NK-92 (cell line): ENCODE measurements around the gene OVCH1.
"Not testable (repeated sequence)": the region's sequence is repeated elsewhere in the genome, so short reads cannot be mapped to it uniquely, and the experiment has no call there.

Source experiments
- DNase-seq: peaks from one replicate; lab custom pipeline; 2025; ENCODE audit not compliant: unreplicated experiment; lab: John Stamatoyannopoulos, UW

OVCH1 gene

DNA sequence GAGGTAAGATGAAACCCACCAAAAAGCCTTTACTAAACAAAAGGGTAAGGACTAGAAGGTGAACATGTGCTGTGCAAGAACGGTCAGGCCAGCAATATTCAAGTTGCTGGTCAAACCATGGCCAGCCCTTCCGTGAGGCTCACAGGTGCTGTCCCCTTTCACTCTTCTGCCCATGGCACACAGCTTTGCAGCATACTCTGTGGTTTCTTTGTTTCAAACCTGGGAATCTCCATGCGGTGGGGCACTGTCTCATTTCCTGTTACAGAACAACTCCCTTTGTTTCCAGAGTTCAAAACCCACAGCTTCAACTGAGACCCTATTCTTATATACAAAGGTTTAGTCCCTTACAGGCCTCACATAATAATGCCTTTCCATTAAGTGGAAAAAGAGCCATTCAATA, 1.7 kb upstream of the OVCH1 start:
- no peak for DNase-seq

DNA sequence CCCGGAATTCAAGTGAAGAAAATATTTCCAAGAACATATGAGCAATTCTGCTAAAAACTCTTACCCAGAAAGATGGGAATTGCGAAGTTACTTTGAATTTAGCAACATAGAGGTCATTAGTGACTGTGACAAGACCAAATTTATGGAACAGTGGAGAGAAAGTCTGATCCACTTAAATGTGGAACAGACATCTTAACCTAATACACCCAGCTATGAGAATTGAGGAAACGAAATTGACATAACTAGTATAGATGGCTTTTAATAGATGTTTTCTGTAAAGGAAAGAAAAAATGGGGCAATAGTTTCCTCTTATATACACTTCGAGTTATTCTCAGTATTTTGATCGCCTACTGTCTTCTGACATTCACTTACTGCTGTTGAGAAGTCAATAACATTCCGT, 4.6 kb downstream of the OVCH1 start:
- no peak for DNase-seq

DNA sequence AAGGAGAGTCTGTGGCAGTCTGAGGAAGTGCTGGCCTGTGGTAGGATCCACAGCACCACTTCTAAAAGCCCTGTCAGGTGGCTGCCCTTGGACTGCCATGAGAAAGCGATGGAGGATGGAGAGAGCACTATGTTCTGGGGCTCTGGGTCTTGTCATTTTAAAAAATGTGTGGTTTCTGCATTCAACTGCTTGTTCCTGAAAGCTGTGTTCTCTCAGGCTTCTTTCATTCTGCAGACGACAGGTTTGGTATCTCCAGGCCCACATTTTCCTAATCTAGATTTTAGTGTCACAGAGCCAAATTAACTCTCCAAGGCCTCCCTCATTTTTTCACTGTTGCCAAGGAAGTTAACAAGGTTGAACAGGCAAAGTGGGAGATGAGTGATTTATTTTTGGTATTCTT, 10.5 kb downstream of the OVCH1 start:
- DNase-seq: no peak

DNA sequence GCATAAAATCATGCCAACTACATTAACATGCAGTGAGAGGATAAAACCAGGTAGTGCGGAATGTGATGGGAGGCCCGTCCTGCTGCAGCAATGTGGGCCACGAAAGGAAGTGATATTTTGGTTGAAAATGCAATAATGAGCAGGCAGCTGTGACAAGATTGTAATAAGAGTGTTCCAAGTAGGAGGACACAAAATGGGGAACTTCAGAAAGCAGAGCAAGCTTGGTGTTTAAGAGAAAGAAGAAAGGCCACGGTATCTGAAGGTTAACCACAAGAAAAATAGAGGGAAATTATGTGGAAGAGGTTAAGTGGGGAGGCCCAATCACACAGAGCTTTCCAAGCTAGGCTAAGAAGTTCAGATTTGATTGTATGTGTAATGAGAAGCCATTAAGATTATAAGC, 34.3 kb downstream of the OVCH1 start:
- no peak for DNase-seq

DNA sequence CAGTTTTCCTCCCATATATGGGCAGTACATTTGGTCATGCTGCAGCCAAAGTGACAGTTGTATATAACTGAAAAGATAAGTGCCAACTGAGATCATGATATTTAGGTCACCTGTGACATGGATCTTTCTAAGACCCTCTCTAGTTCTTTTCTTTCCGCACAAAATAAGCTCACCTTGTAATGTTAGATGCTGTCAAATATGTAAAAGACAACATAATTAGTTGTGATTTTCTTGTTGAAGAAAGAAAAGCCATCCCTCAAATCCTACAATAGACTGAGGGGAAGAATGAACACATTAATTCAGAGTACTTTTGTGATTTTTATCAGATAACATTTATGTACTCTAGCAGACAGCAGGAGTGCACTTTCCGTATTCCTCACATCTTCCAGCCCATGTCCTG, 37.4 kb downstream of the OVCH1 start:
- DNase-seq: no peak

DNA sequence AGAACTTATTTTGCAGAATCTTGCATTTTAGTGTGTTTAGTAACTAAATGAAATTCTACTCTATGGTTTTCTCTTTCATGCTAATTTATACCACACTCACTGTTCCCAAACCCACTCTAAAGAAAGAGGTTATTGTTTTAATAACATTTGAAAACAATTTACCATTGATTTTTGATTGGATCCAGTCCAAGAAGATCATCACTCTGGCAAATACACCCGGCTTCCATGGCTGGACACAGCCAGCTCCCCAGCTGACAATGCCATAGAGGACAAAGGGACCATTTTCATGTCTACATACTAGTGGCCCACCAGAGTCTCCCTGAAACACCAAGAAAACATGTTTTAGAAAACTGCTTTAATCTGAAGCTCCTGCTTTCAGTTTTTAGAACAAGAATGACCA, 42.4 kb downstream of the OVCH1 start:
- DNase-seq: no peak

DNA sequence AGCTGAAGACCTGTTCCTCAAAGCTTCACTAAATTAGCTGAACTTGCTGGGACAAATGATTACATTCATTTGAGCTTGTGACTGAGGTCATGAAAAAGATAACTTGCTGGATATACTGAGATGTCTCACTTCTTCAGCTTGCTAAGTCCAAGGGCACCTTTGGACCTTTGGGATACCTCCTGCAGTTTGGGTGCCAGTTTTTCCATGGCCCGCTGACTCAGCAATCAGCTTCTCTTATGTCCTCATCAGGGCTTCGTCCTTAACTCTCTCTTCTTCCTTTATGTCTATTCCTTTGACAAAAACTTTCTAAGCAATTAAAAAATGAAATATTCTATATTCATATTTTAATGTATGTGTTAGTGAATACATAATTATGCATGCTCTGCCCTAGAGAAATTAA, 45.6 kb downstream of the OVCH1 start:
- no peak for DNase-seq

DNA sequence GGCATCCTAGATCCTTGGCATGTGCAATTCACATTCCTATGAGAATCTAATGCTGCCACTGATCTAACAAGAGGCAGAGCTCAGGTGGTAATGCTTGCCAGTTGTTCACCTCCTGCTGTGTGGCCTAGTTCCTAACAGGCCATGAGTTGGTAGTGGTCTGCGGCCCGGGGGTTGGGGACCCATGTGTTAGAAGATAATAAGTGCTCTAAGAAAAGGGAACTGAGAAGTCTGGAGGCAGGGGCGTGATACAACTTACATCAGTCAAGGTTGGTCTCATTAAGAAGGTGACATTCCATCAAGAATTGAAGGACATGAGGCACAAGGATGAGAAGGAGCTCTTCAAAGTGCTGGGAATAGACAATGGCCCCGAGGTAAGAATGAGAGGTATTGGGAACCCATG, 49.3 kb downstream of the OVCH1 start:
- no peak for DNase-seq

DNA sequence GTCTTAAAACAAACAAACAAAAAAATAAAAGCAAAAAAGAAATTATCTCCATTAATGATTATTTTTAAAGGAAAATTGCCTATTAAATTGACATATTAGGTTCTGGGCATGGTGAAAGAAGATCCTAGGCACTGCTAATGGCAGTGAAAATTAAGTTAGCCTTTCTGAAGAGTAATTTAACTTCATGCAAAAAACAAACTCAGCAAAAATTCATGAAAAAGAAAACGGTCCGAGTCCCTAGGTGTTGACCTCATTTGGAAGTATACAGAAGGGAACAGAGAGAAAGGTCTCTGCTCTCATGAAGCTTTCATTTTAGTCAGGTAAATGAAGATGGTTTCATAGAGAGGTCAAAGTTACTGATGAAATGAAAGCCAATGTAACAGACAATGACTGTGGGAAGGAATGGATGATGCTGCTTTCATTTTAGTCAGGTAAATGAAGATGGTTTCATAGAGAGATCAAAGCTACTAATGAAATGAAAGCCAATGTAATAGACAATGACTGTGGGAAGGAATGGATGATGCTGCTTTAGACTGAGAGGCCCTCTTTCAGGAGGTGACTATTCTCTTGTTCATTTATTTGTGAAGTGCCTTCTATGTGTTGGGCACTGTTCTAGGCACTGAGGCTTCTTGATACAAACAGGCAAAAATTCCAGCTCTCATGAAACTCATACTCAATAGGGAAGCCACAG, 50.1 kb downstream of the OVCH1 start:
- no peak for DNase-seq

DNA sequence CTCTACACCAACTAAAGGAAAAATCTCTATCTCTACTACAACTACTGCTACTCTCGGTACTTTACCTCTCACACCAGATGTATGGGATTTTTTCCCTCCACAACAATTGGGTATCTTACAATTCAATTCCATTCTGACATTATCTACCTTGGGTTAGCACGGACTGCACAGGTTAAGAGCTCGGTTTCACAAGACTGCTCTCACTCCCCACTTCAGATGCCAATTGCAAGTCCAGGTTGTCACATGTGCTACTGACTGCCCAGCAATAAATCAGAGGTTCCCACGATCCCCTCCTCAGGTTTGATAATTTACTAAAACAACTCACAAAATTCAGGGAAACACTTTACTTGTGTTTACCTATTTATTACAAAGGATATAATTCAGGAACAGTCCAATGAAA, 58.0 kb downstream of the OVCH1 start:
- no peak for DNase-seq

DNA sequence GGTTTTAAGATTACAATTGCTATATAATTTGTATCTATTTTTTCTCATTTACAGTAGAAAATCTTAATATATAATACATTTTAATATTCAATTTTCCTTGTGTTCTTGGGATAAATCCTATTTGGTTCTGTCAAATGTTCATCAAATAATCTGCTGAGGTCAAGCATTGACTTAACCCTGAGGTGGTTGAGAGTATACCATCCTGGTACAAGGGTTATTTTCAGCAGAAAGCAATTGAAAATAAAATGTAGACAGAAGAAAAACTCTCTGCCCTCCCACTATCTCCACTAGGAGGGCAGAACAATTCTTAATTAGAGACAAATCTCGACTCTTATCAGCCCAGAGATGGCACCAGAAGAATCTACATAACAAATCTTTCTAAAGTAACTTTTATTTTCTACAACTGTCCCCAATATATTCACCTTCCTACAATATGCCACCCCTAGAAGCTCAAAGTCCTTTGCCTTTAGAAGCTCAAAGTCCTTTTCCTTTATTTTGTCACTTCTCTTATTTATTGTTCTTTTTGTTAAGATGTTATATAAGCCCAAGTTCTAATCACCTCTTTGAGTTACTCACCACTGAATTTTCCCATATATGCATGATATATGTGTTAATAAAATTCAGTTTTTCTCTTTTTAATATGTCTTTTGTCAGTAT, 58.6 kb downstream of the OVCH1 start:
- no peak for DNase-seq

DNA sequence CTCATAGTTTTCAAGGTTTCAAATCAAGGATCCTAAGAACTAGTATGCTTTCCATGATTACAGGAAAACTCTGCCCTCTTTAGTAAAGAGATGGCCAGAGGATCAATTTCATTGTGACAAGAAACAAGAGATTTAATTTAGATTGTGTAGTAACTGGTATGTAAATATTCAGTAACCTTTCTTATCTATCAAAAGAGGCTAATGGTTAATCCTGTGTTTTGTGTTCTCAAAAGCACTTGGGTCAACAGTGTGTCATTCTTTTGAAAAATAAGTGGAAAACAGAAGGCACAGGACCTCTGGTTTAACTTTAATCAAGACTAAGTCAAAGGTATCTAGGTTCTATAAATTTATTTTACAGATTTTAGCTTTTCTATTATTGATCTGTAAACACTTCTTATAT, 59.9 kb downstream of the OVCH1 start:
- DNase-seq: no peak

DNA sequence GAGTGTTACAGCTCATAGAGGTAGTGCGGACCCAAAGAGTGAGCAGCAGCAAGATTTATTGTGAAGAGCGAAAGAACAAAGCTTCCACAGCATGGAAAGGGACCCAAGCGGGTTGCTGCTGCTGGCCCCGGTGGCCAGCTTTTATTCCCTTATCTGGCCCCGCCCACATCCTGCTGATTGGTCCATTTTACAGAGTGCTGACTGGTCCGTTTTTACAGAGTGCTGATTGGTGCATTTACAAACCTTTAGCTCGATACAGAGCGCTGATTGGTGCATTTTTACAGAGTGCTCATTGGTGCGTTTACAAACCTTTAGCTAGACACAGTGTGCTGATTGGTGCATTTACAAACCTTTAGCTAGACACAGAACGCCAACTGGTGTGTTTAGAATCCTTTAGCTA, 60.7 kb downstream of the OVCH1 start:
- not testable (repeated sequence) for DNase-seq

DNA sequence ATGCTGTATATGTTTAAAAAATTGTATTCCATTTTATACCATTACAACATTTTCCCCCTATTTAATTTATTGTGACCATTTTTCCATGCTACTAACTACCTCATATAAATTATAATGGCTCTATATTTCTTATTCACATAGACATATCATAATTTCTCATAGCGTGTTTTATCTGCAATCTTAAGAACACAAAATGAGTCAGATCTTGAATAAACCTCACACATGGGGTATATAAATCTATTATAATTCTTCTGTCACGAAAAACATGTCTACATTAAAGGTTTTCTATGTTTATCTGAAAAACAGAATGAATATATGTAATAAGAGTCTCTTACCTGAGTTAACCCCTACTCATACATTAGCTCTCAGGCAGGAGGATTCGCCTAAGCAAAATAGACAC, 66.0 kb downstream of the OVCH1 start:
- DNase-seq: no peak

DNA sequence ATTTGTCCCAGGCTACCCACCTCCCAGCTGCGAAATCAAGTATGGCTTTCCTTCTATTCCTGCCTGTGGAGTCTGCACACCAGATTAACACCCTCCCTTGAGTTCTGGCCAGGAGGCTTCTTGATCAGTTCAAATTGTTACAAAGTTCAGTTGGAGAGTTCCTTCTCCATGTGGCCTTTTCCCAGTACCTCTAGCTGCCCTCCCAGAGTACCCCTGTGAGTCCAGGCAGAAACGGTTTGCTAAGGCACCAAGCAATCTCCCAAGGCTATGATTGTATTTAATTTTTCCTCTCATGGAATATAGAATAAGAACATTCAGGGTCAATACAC, 66.8 kb downstream of the OVCH1 start:
- no peak for DNase-seq

DNA sequence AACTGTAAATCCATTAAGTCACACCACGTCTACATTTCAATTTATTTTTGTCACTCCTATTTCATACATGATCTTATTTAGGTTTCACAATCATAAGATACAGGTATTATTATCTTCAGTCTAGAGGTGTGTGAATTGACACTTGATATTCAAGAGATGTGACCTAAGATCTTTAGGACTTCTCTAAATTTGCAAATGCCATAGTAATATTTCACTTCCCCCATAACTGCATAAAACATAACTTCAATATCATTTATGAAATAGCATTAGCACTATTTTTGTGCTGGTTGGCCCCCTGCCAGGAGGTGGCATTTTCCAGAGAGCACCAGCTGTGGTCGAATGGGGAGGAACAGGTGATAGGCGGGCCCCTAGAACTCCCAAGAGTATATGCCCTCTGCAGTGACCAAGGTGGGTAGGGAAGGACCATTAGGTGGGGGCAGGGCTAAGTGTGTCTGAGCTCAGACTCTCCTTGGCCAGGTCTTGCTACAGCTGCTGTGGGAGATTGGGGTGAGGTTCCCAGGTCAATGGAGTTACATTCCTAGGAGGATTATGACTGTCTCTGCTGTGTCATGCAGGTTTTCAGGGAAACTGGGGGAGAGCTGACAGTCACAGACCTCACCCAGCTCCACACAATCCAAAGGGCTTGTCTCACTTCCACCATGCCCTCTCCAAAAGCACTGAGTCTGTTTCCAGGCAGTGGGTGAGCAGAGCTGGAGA, 67.3 kb downstream of the OVCH1 start:
- no peak for DNase-seq

DNA sequence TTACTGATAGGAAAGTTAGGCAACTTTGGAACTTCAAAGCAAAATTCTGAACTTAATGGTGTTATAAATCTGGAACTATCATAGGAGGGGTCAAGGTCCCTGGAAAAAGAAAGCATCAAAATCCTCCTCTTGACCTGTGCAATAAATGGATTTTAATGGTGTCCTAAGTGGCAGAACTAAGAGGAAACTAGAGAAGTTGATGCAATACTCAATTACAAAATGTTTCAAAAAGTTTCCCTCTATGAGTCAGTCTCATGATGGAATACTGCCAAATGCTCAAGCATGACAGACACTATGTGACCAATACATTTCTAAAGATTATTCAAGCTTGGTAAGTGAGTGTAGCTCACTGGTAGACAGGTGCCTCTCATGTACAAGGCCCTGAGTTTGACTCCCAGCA, 68.9 kb downstream of the OVCH1 start:
- DNase-seq: no peak

DNA sequence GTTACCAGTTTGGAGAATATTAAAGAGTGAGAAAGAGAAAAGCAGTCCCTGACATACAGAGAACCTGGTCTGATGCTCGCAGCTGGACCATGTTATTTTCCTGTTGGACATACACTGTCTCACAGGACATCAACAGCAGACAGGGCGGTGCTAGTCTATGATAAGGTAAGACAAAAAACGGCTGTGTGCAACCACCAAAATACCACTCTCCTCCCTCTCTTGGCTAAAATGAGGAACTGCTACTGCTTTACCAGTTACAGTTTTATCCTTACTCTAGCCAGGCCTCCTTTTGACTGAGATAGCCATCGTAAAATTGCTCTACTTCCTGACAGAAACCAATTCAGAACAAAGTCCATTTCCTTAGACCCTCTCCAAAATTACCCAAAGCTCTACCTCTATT, 69.5 kb downstream of the OVCH1 start:
- DNase-seq: no peak

DNA sequence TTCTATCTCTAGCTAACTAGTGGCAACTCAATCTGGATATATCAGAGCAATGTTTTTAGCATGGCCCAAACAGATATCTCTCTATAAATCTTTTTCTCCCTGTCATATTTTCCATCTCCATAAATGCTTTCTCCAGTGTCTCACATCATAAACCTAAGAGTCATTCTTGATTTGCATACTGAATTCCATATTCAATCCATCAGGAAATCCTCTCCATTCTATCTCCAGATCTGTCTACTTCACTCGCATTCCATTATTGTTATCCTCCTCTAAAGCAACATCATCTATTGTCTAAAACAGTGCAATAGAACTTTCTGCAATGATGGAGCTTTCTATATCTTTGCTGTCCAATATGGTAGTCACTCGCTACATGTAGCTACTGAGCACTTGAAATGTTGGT, 71.0 kb downstream of the OVCH1 start:
- no peak for DNase-seq

DNA sequence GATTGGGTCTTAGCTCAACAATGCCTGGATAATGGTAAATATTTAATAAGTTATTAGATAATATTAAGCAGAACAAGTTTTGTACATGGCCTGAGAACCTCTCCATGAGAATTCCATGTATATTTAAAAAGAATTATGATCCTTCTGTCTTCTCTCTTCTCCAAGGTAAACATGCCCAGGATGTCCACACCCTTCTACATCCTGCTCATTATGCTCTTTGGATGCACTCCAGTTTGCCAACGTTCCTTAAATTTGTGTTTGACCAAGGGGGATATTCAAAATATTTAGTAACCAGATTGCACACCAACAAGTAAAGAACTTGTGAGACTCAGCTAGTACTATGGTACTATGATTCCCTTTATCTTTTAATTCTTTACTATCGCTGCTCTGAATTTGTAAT, 71.8 kb downstream of the OVCH1 start:
- no peak for DNase-seq

DNA sequence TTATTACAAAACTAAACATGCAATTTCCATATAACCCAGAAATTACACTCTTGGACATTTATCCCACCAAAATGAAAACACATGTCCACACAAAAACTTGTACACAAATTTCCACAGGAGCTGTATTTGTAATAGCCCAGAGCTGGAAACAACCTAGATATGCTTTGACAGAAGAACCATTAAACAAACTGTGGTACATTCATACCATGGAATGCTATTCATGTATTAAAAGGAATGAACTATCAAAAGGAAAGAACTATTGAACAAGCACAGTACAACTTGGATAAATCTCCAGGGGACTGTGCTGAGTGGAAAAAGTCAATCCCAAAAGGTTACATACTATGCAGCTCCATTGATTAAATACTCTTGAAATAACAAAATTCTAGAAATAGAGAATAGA, 80.7 kb downstream of the OVCH1 start:
- no peak for DNase-seq

DNA sequence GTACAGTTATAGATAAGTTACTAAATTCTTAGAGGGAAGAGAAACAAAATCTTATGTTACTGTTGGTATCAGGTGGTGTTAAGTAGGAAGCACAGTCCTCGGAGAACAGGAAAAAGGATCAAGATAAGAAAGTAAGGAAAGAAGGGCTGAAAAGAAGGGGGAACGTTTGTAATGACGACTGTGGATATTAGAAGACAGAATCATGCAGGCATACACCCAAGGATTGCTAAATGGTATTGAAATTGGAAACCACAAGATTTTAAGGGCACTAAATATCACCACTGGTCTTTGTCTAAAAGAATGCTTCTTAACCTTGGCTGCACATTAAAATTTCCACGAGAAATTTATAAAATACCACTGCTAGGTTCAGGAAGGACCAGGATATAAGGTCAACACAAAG, 82.4 kb downstream of the OVCH1 start:
- no peak for DNase-seq

DNA sequence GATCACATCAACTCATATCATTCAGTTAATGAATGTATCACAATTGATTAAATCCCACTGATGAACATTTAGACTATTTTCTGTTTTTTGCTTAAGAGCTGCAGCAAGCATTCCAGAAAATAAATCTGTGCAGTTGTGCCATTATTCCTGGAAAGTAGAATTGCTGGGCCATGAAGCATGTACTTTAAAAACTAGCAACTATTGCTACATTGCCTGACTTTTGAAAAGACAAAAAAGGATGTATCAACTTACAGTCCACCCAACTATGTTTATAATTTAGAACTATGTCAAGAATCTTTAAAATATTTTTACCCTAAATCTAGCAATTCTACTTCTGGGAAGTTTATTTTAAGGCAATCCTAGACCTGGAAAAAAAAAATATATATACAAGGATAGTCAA, 83.1 kb downstream of the OVCH1 start:
- no peak for DNase-seq
